HG03139 (cell line): ENCODE data around the gene CCDC175.

Source experiments
- ATAC-seq: cut with Tn5 transposase; IDR thresholded peaks from one replicate; pipeline ENCODE4 v1.9.1; 2021; ENCODE audit not compliant: unreplicated experiment

Gene CCDC175

GRCh38 chr14:59540852-59541251, 35.8 kb downstream of the CCDC175 start:
- no peak for ATAC-seq

- no peak for ATAC-seq
These were observed 37.7 kb downstream of the CCDC175 start for GRCh38 chr14:59538936-59539335.

- no peak for ATAC-seq
These were observed 39.1 kb downstream of the CCDC175 start for GRCh38 chr14:59537476-59537875.

- no peak for ATAC-seq
These were observed 42.1 kb downstream of the CCDC175 start for GRCh38 chr14:59534361-59534987.

GRCh38 chr14:59532419-59532818, 44.2 kb downstream of the CCDC175 start:
- ATAC-seq = no peak

GRCh38 chr14:59530349-59530748, 46.3 kb downstream of the CCDC175 start:
- ATAC-seq = no peak

GRCh38 chr14:59529189-59529588, 47.4 kb downstream of the CCDC175 start:
- ATAC-seq = no peak

GRCh38 chr14:59520224-59520623, 56.4 kb downstream of the CCDC175 start:
- ATAC-seq = no peak

- no peak for ATAC-seq
These were observed 64.6 kb downstream of the CCDC175 start for GRCh38 chr14:59511916-59512575.

- no peak for ATAC-seq
These were observed 65.6 kb downstream of the CCDC175 start for GRCh38 chr14:59510966-59511365.

- no peak for ATAC-seq
These were observed 66.6 kb downstream of the CCDC175 start for GRCh38 chr14:59510001-59510400.

GRCh38 chr14:59509101-59509500, 67.5 kb downstream of the CCDC175 start:
- no peak for ATAC-seq

- ATAC-seq = no peak
These were observed 68.9 kb downstream of the CCDC175 start for GRCh38 chr14:59507752-59508103.

- ATAC-seq = peak; percentile 88
These were observed 69.4 kb downstream of the CCDC175 start for GRCh38 chr14:59507063-59507751.

- no peak for ATAC-seq
These were observed 73.4 kb downstream of the CCDC175 start for GRCh38 chr14:59503256-59503655.

GRCh38 chr14:59500732-59501131, 75.9 kb downstream of the CCDC175 start:
- ATAC-seq = no peak

- no peak for ATAC-seq
These were observed 84.2 kb downstream of the CCDC175 start for GRCh38 chr14:59492384-59492783.

GRCh38 chr14:59490756-59491155, 85.9 kb downstream of the CCDC175 start:
- ATAC-seq = no peak

GRCh38 chr14:59484639-59485175, 91.9 kb downstream of the CCDC175 start:
- peak; percentile 31 for ATAC-seq

- ATAC-seq = peak; percentile 84
These were observed 92.6 kb downstream of the CCDC175 start, which contains the start of the genes JKAMP and L3HYPDH for GRCh38 chr14:59483819-59484638. Gene JKAMP (plus strand): TSS chr14:59484517. CDS start chr14:59484590, 73 bp downstream. Gene L3HYPDH (minus strand): TSS chr14:59484408. CDS start chr14:59484316, 92 bp downstream.

- ATAC-seq = no peak
These were observed 93.2 kb downstream of the CCDC175 start for GRCh38 chr14:59483363-59483762.
